Measurements from ENCODE around the gene CALM1. TPM values are rescaled to one million over a fixed set of nuclear protein-coding genes. Genes with fewer than 3 reads are reported as not detected.

Gene CALM1
- total RNA-seq, 2 experiments from 2014 or later, result 960 to 975 TPM

- H3K4me3 Mint-ChIP-seq, result no peak overlapping the region
- POLR2A ChIA-PET, result no interaction called here
- CTCF ChIA-PET, result no interaction called here
- no peaks in the 10 kb centered on the region for H3K27me3 ChIP-seq (ENCODE audit: control insufficient read depth in 1 of 2, insufficient read depth in 2 of 2, low read length in 2 of 2)
- no peak for ATAC-seq (ENCODE audit: poor library complexity)
- H3K9me3 ChIP-seq (ENCODE audit: control insufficient read depth in 1 of 2, insufficient read depth in 1 of 2, low read length in 2 of 2), result peaks cover 0 to 3% of the 10 kb centered on the region in 2 experiments
- DNase-seq, result no peak
- no peaks in the 10 kb centered on the region for H3K36me3 Mint-ChIP-seq (ENCODE audit: low read depth)
- H3K27me3 Mint-ChIP-seq, result no peaks in the 10 kb centered on the region
- no peak overlapping the region for H3K4me3 ChIP-seq (ENCODE audit: low read length)
- TF ChIP-seq, protein P1, sequence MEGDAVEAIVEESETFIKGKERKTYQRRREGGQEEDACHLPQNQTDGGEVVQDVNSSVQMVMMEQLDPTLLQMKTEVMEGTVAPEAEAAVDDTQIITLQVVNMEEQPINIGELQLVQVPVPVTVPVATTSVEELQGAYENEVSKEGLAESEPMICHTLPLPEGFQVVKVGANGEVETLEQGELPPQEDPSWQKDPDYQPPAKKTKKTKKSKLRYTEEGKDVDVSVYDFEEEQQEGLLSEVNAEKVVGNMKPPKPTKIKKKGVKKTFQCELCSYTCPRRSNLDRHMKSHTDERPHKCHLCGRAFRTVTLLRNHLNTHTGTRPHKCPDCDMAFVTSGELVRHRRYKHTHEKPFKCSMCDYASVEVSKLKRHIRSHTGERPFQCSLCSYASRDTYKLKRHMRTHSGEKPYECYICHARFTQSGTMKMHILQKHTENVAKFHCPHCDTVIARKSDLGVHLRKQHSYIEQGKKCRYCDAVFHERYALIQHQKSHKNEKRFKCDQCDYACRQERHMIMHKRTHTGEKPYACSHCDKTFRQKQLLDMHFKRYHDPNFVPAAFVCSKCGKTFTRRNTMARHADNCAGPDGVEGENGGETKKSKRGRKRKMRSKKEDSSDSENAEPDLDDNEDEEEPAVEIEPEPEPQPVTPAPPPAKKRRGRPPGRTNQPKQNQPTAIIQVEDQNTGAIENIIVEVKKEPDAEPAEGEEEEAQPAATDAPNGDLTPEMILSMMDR (IDR thresholded peaks at IDR 0.05), result no peak
- H3K27ac Mint-ChIP-seq, result no peak overlapping the region
- H3K36me3 ChIP-seq (ENCODE audit: insufficient read depth, low read length), result no peaks in the 10 kb centered on the region
- H3K4me1 Mint-ChIP-seq (ENCODE audit: low read depth), result no peaks in the 10 kb centered on the region
- peaks cover 2% of the 10 kb centered on the region for H3K9me3 Mint-ChIP-seq
- no peaks in the 10 kb centered on the region for H3K4me1 ChIP-seq (ENCODE audit: insufficient read depth, low read length)
- no peak overlapping the region for H3K27ac ChIP-seq (ENCODE audit: low read depth in 1 of 2, low read length in 2 of 2)
- intact Hi-C loops (cut with DNase I, micrococcal nuclease), result no loop called here
Observed at GRCh38 chr14:90446405-90446804, 49.6 kb downstream of the CALM1 start.

- TF ChIP-seq, protein P1 (IDR thresholded peaks at IDR 0.05), result no peak
- intact Hi-C loops (cut with DNase I, micrococcal nuclease), result no loop called here
- Histone ChIP-seq H3K36me3 (ENCODE audit: insufficient read depth, low read length) (no peaks in the 10 kb centered on the region), H3K27me3 (ENCODE audit: control insufficient read depth in 1 of 2, insufficient read depth in 2 of 2, low read length in 2 of 2) (no peaks in the 10 kb centered on the region), H3K27ac (ENCODE audit: low read depth in 1 of 2, low read length in 2 of 2) (no peak overlapping the region), H3K9me3 (ENCODE audit: control insufficient read depth in 1 of 2, insufficient read depth in 1 of 2, low read length in 2 of 2) (peaks cover 0 to 3% of the 10 kb centered on the region in 2 experiments), H3K4me3 (ENCODE audit: low read length) (no peak overlapping the region), H3K4me1 (ENCODE audit: insufficient read depth, low read length) (peaks cover 11% of the 10 kb centered on the region)
- Mint-ChIP-seq H3K9me3 (peaks cover 2% of the 10 kb centered on the region), H3K36me3 (ENCODE audit: low read depth) (no peaks in the 10 kb centered on the region), H3K4me3 (no peak overlapping the region), H3K4me1 (ENCODE audit: low read depth) (no peaks in the 10 kb centered on the region), H3K27me3 (no peaks in the 10 kb centered on the region), H3K27ac (no peak overlapping the region)
- ATAC-seq (ENCODE audit: poor library complexity) (no peak), DNase-seq (no peak)
- ChIA-PET POLR2A (no interaction called here), CTCF (no interaction called here)
Observed at GRCh38 chr14:90447720-90448497, 51.1 kb downstream of the CALM1 start.

- DNase-seq (no peak), ATAC-seq (ENCODE audit: poor library complexity) (no peak)
- no peaks in the 10 kb centered on the region for H3K36me3 Mint-ChIP-seq (ENCODE audit: low read depth)
- POLR2A ChIA-PET, result no interaction called here
- H3K36me3 ChIP-seq (ENCODE audit: insufficient read depth, low read length), result no peaks in the 10 kb centered on the region
- H3K4me3 Mint-ChIP-seq, result no peak overlapping the region
- H3K4me3 ChIP-seq (ENCODE audit: low read length), result no peak overlapping the region
- peaks cover 0 to 8% of the 10 kb centered on the region in 2 experiments for H3K9me3 ChIP-seq (ENCODE audit: control insufficient read depth in 1 of 2, insufficient read depth in 1 of 2, low read length in 2 of 2)
- intact Hi-C loops (cut with DNase I, micrococcal nuclease), result no loop called here
- H3K4me1 ChIP-seq (ENCODE audit: insufficient read depth, low read length), result peaks cover 13% of the 10 kb centered on the region
- H3K9me3 Mint-ChIP-seq, result peaks cover 2% of the 10 kb centered on the region
- H3K27me3 ChIP-seq (ENCODE audit: control insufficient read depth in 1 of 2, insufficient read depth in 2 of 2, low read length in 2 of 2), result no peaks in the 10 kb centered on the region
- H3K27me3 Mint-ChIP-seq, result no peaks in the 10 kb centered on the region
- no peak overlapping the region for H3K27ac ChIP-seq (ENCODE audit: low read depth in 1 of 2, low read length in 2 of 2)
- TF ChIP-seq, protein P1 (IDR thresholded peaks at IDR 0.05), result no peak
- CTCF ChIA-PET, result no interaction called here
- no peak overlapping the region for H3K27ac Mint-ChIP-seq
- H3K4me1 Mint-ChIP-seq (ENCODE audit: low read depth), result no peaks in the 10 kb centered on the region
Observed at GRCh38 chr14:90449411-90449810, 52.6 kb downstream of the CALM1 start.
